GM18861 (cell line): ENCODE results near the gene NIPBL.
"Not testable (repeated sequence)": the region's sequence is repeated elsewhere in the genome, so short reads cannot be mapped to it uniquely, and the experiment has no call there.

ENCODE experiments used
- ATAC-seq: cut with Tn5 transposase; IDR thresholded peaks from one replicate; pipeline ENCODE4 v1.9.1; 2021; ENCODE audit not compliant: unreplicated experiment

Gene NIPBL

DNA sequence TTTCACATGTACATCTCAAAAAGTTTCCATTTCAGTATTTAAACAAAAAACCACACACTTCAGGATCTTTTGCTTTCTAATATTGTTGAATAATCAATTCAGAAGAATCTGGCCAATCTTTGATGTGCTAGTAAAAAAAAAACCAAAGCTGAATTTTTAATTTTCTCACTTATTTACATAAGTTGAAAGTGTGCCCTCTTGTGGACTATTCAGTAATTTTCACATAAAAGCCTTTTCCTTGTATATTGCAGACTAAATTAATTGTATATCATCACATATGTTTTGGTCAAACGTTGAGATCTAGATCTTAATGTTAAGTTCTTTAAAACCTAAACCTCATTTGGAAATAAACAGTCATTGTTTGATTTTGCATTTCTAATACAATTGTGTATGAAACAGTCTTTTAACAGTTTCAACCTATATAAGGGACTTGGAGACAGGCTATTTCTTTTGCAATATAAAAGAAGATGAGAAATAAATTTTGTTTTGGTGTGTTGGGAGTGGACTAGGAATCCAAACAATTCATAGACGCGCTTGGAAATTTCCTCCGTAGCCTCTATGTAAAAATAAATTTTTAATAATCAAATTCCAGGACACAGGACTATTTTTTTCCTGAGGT is 68.1 kb downstream of the NIPBL start:
- ATAC-seq, result no peak

DNA sequence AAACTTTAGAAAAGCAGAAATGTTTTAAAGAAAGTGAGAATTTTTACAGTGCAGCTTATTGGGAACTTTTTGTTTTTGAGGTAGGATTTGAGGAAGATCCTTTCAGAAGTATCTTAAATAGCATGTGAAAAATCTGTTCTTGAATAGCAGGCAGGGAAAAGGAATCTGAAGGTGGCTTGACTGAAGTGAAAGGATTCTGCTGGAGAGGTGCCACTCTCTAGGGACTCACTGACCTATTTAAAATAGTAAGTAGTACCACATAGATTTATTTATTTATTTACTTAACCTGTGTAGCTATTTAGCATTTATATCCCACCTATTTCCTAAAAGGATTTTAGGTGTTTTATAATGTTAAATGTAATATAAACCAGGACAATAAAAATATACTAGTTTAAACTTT is 69.1 kb downstream of the NIPBL start:
- no peak for ATAC-seq

DNA sequence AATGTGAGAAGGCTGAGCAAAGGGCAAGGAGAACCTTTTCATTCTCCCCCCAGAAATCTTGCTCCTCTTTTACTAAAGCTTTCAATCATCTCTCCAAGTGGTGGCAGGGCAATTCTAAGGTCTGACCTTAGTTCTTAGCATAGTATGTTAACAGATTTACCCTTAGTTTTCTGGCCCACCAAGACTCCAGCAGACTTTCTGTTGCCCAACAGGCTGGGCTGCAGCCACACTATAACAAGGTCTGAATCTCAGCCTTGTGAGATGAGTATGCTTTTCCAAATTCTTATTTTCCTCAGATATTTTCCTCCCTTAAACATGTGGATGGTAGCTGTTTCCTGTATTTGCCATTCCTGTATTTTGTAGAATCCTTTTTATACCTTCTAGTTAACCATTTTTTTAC is 69.5 kb downstream of the NIPBL start:
- ATAC-seq, result no peak

DNA sequence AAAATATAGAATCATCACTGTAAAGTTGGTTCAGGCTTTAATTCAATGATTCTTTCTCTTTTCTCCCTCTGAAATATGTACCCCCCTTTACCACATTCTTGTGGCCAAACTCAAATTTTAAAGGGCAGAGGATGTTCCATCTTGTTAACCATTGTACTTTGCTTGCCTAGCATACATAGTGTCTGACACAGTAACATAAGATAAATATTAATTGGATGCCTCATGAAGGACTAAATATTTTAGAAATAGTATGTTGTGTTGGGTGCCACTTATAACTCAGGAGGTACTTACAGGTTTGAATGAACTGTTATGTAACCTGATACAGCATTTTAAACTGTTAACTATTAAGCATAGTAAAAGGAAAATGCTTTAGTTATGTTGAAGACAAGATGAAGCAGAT is 71.5 kb downstream of the NIPBL start:
- no peak for ATAC-seq

DNA sequence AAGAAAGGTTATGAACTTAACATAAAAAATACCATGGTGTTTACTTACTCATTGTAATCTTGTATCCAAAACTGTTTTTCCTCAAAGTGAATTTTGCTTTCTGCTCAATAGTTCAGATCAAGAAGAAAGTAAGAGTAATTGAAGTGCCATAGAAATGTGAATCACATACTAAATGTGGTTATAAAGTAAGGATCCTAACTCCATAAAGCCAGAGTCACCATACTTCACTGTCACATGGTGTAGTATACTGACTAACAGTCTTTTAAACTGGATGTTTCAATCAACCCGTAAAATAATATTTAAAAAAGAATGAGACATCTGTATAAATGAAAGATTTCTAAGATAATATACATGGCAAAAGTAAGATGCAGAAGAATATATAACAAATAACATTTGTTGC is 72.1 kb downstream of the NIPBL start:
- ATAC-seq, result no peak

DNA sequence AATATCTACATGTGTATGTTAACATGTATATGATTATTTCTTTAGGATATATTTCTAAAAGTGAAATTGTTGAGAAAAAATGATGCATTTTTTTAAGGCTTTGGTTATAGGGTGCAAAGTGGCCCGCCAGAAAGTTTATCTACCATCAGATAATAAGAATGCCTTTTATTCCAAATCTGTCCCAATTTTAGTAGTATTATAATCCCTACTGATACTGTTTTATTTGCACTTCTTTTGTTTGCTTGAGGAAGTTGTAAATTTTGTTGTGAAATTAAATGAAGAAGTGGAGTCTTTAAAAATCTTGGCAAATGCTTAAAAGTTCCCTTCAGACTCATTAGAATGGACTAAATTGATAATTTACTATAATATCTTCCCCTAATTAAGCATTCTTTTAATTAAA is 73.0 kb downstream of the NIPBL start:
- ATAC-seq, result no peak

DNA sequence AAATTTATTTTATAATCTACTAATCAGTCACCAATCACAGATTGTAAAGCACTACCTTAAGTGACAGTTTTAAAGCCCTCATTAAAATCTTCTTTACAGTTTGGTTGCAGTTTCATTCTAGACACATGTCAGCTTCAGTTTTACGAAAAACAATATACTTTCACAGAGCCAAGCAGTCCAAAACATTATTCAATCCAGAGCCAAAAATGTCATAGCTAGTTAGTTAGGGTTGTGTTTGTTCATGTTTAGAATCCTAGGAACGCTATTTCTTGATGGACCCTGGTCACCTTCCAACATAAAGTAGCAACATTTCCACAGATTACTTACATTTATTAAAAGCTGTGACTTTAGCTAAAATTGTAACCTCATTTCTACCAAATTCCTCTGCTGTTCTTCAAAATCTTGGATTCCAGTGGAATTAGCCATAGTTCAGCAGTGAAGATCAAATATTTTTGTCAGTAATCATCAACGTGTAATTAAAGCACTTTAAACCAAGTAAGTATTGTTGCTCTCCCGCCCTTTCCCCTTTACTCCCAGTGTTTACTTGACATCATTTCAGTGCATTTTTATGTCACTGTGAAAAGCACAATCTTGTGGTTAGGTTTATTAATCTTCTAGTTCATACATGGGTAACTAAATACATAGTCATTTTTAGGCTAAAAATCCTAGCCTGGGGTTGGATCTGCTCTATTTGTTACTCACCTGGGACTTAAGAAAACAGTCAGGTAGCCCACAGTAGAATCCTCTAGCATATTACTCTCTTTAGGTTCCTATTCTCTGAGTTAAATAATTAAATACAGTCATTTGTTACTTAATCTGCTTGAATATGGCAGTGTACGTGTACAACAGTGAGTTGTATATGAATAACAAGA is 74.3 kb downstream of the NIPBL start:
- no peak for ATAC-seq

DNA sequence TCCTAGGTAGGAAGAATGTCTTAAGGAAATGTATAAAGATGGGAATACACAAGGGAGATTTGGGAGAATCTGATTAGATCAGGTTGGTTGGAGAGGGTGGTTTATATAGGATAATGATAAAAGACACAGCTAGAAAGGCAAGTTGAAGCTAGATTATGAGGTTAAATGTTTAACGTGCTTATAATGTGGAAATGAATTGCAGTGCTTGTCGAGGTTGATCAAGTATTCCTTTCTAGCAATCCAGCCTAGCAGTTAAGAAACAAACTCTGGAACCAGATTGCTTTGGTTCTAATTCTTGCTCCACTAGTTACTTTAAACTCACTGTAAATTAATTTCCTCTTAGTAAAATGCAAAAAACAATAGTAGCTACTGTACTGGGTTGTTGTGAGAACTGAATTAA is 76.5 kb downstream of the NIPBL start:
- ATAC-seq, result no peak

DNA sequence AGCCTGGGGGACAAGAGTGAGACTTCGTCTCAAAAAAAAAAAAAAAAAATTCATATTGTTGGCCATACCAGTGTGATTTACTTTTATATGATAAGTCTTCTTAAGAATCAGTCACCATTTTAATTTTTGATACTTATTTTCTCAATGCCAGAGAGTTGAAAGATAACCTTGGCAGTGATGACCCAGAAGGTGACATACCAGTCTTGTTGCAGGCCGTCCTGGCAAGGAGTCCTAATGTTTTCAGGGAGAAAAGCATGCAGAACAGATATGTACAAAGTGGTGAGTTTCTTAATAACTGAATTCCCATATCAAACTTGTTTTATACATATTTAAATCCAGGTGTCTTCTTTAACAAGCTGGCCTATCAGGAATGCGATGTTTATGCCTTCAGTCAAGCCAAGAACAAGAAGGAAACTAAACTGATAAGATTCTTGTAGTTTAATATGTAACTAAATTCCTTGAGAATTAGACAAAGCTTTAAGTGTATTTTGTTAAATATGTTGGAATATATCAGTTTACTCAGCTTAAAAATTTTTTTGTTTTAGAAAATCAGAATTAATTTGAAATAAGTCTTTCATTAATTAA is 81.5 kb downstream of the NIPBL start:
- no peak for ATAC-seq

DNA sequence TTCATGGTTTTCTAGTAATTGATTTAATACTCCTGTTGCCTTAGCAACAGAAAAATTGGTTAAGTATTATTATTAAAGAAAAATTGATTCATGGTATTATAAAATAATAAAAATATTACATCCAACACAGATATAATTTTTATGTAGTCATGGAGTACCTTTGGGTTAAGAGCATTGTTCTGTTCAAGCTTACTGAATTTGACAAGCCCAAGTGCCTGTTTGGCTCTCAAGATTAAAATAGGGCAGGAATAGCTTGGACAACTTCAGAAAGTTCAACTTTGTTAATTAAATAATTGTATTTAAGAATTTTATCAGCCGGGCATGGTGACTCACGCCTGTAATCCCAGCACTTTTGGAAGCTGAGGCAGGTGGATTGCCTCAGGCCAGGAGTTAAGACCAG is 82.0 kb downstream of the NIPBL start:
- ATAC-seq, result no peak

DNA sequence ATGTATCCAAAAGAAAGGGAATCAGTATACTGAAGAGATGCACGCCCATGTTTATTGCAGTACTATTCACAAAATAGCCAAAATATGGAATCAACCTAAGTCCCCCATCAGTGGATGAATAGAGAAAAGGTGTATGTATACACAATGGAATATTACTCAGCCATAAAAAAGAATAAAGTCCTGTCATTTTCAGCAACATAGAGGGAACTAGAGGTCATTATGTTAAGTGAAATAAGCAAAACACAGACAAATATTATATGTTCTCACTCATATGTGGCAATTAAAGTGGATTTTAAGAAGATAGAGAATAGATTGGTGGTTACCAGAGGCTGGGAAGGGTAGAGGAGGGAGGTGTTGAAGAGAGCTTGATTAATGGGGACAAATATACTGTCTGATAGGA is 88.6 kb downstream of the NIPBL start:
- no peak for ATAC-seq

DNA sequence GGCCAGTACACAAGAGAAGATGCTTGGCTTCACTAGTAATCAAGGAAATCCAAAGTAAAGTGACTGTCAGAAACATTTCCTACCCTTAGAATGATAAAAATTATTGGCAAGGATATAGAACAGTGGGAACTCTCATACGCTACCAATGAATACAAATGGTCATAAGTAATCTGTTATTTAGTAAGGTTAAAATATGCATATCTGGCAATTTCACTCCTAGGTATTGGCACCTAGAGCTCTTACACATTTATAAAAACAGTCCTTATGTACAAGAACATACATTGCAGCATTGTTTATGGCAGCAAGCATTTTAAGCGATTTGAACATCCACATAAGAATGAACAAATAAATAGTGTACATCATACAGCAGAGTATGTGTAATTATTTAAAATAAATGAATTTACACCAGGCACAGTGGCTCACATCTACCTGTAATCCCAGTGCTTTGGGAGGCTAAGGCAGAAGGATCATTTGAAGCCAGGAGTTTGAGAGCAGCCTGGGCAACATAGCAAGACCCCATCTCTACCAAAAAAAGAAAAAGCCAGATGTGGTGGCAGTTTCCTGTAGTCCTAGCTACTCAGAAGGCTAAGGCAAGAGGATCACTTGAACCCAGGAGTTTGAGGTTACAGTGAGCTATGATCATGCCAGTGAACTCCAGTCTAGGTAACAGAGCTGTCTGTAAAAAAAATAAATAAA is 93.3 kb downstream of the NIPBL start:
- no peak for ATAC-seq

DNA sequence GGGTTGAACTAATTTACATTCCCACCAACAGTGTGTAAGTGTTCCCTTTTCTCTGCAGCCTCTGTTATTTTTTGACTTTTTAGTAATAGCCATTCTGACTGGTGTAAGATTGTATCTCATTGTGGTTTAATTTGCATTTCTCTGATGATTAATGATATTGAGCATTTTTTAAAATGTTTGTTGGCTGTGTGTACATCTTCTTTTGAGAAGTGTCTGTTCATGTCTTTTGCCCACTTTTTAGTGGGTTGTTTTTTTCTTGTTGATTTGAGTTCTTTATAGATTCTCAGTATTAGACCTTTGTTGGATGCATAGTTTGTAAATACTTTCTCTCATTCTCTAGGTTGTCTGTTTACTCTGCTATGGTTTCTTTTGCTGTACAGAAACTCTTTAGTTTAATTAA is 101.6 kb downstream of the NIPBL start:
- no peak for ATAC-seq

DNA sequence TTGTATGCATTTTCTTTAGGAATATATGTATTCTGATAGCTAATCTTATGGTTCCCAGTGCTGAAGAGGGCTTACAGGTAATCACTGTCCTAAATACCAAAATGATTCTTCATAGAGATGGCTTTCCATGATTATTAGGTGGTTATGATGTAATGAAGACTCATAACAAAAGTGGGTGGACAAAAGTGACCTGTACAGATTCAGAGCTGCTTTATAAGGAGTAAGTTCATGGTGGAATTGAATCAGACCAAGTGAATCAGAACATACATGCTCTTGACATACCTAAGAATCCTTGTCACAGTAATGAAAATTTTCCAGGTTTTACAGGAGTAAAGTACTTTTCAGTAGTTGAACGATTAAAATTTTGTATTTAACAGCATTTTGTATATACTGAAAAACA is 105.6 kb downstream of the NIPBL start:
- ATAC-seq, result no peak

DNA sequence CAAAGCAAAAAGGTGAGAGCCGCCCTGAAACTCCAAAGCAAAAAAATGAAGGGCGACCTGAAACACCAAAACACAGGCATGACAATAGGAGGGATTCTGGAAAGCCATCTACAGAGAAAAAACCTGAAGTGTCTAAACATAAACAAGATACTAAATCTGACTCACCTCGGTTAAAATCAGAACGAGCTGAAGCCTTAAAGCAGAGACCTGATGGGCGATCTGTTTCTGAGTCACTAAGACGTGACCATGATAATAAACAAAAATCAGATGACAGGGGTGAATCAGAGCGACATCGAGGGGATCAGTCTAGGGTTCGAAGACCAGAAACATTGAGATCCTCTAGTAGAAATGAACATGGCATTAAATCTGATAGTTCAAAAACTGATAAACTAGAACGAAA is 108.8 kb downstream of the NIPBL start:
- no peak for ATAC-seq

DNA sequence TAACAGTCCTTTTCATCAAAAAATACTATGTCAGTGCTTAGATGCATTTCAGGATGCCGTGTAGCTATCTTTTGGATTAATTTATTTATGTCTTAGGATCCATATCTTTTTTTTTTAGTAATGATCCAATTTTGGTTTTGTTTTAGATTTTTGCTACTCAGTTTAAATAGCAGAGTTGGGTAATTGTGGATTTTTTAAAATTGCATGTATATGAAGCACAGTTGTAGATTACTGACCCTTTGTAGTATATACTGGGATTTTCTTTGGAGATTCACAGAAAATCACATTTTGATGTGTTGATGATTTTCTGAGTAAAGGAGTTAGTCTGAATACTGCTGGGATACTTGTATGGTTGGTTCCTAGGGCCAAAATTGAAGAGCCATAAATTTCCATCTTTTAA is 111.8 kb downstream of the NIPBL start:
- ATAC-seq, result no peak

DNA sequence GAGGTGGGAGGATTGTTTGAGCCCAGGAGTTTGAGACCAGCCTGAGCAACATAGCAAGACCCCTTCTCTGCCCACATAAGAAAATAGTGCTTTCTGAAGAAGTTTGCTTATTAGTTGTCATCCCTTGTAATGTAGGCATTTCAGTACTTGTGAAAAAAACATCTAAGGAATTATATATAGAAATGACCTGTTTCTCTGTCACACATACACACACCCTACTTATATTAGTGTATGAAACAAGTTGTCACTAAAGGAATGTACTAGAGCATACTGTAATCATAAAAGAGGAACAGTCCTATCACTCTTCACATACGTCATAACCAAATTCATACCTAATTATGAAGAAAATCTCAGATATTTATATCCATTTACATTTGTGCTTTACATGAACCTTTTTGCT is 122.0 kb downstream of the NIPBL start:
- no peak for ATAC-seq

DNA sequence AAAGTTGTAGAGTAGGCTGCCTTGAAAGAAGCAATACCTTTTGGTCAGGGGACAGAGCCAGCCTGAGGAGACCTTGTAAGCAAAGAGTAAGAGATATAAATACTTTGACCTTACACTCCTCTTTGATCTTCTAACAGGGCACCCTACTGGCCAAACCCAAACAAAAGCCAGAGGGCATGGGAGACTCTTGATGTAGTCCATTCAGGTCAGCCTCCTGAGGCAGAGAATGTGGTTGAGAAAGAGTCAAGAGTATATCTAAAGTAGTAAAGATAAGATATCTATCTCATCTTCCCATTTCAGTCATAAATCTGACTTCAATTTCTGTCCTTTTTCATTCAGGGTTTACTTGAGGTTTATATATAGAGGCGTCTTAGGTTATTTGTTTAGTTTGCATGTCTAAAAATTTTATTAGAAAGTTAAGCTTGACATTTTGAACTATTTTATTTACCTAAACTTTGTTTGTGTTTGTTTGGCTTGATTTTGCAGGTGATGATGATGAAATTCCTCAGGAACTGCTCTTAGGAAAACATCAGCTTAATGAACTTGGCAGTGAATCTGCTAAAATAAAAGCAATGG is 125.7 kb downstream of the NIPBL start:
- no peak for ATAC-seq

DNA sequence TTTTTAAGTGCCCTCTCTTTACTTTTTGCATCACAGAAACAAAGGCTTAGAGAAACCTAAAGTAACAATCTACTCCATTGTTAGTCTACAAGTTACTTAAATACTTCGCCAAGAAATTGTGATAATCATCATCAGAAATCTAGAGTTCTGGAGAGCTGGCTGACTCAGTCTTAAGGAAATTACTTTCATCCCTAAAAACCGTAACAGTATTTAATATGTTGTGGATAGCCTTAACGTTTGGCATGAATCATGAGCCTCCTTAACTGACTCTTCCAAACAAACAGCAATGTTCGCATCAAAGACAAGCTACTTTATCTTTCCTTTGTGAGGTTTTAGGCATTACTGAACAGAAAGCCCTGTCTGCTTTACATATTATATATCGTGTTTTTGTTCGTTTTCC is 128.7 kb downstream of the NIPBL start:
- no peak for ATAC-seq

DNA sequence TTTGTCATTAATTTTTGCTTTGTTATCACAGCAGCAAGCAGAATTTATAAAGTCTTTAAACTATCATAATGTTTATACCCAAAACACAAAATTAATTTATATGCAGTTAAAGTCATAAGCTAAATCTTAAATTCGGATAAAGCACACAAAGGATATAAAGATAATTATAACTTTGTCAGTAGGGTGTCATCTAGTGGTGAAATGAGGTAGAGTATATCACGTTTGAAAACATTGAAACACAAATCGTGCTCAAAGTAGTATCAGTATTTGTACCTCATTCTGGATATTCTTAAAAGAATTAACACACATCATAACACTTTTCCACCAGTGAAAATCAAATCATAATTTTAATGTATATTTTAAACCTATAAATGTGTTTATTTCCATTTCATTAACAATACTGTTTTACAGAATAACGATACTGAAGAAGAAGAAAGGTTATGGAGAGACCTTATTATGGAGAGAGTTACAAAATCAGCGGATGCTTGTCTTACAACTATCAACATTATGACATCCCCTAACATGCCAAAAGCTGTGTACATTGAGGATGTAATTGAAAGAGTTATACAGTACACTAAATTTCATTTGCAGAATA is 129.5 kb downstream of the NIPBL start:
- ATAC-seq, result no peak

DNA sequence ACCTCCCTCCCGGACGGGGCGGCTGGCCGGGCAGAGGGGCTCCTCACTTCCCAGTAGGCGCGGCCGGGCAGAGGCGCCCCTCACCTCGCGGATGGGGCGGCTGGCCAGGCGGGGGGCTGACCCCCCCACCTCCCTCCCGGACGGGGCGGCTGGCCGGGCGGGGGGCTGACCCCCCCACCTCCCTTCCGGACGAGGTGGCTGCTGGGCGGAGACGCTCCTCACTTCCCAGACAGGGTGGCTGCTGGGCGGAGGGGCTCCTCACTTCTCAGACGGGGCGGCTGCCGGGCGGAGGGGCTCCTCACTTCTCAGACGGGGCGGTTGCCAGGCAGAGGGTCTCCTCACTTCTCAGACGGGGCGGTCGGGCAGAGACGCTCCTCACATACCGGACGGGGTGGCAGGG is 136.6 kb downstream of the NIPBL start:
- ATAC-seq, result not testable (repeated sequence)
